ENCODE results near the gene ASZ1. TPM values are rescaled to one million over a fixed set of nuclear protein-coding genes. Genes with fewer than 3 reads are reported as not detected.
A peak's percentile ranks its signal among the peaks of the same experiment; 100 is the strongest.

The ASZ1 gene
- polyA plus RNA-seq, 5 donors: 0.80 to 1.5 (median 0.96) TPM

DNA sequence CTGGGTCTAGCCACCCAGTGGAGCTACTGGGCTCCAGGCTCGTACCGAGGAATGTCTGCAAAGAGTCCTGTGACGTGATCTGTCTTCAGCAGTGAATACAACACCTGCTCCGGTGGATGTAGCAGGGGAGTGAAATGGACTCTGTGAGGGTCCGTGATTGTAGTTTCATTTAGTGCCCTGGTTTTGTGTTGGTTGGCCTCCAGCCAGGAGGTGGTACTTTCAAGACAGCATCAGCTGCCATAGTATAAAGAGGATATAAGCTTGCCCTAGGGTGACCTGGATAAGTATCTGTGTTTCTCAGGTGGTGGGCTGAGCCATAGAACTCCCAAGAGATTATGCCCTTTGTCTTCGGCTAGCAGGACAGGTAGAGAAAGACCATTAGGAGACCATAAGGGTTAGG, 79.8 kb downstream of the ASZ1 start:
- DNase-seq: no peak

DNA sequence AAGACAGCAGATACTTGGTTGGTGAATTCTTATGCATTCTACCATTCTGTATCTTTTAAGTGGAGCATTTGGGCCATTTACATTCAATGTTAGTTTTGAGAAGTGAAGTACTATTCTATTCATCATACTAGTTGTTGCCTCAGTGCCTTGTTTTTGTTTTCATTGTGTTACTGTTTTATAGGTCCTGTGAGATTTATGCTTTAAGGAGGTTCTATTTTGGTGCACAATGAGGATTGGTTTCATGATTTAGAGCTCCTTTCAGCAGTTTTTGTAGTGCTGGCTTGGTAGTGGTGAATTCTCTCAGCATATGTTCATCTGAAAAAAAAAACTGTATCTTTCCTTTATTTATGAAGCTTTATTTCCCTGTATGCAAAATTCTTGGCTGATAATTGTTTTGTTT, 81.1 kb downstream of the ASZ1 start:
- DNase-seq: no peak

DNA sequence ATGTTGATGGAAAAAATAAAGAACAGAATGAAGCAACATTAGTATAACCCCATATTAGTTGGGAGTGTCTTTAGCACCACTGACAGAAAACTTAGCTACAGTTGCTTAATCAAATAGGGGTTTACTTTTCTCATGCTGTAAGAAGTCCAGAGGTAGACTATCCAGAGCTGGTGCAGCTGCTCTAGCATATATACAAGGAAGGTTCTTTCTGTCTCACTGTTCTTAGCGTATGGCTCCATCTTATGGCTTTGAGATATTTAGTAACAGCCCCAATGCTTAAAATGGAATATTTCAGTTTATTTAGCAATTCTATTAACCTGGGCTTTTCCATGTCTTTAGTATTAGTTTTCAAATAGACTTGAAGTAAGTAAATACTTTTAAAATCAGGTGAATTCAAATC, 89.3 kb downstream of the ASZ1 start:
- DNase-seq: no peak

DNA sequence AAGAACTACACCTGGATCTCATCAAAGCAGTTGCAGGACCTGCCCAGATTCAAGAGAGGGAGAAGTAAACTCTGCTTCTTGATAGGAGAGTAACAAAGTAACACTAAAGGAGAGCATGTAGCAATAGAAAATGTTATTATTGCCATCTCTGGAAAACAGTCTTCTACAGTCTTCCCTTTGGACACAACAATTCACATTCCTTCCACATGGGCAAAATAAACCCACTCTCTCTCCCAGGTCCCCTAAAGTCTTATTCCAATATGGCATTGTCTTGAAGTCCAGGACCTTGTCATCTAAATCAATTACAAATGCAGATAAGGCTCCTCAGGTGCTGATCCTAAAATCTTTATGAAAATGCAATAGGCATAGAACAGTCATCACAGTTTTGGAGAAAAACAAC, 94.1 kb downstream of the ASZ1 start:
- DNase-seq: no peak

DNA sequence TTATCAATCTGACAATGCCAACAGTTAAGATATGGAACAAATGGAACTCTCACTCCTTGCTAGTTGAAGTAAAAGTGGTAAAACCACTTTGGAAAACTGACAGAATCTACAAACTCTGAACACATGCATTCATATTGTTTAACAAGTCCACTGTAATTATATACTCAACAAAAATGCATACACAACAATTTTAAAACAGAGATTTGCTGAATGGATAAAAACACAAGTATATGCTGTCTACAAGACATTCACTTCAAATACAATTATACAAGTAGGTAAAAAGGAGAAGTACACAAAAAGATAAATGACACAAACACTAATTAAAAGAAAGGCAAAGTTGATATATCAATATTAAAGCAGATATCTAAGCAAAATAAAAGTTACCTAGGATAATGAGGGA, 95.3 kb downstream of the ASZ1 start:
- DNase-seq: no peak

DNA sequence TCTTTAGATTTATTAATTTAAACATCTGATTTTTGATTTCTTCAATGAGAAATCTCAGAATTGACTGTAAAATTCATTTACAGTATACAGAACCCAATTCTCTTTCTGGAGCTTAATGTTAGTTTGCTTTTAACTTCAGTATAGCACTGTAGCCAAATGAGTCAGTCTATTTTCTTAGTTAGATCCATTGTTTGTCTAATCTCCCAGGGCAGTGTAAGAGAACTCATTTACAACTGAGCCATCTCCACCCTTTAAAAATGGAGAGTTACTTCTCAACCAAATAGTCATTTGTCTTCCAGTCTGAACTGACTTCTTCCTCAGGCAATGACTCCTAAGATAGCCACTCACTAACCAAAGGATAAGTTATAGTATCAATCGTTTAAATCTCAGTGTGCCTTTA, 101.5 kb downstream of the ASZ1 start:
- no peak for DNase-seq

DNA sequence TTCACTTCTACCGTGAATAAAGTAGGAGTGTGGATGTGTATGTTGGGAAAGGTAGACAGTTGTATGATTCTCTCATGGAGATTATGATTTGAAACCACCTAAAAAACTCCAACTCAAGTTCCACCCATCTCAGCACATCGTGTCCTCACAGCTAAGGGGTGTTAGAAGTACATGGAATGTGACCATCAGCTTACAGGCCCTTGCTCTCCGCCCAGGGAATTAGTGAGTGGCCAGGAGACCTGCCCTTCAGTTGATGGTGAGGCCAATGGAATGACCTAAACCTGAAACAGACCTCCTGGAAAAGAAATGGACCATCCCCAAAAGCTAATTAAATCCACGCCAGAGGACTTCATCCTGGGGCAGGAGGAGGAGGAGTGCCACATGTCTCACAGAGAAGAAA, 102.3 kb downstream of the ASZ1 start:
- DNase-seq: no peak

DNA sequence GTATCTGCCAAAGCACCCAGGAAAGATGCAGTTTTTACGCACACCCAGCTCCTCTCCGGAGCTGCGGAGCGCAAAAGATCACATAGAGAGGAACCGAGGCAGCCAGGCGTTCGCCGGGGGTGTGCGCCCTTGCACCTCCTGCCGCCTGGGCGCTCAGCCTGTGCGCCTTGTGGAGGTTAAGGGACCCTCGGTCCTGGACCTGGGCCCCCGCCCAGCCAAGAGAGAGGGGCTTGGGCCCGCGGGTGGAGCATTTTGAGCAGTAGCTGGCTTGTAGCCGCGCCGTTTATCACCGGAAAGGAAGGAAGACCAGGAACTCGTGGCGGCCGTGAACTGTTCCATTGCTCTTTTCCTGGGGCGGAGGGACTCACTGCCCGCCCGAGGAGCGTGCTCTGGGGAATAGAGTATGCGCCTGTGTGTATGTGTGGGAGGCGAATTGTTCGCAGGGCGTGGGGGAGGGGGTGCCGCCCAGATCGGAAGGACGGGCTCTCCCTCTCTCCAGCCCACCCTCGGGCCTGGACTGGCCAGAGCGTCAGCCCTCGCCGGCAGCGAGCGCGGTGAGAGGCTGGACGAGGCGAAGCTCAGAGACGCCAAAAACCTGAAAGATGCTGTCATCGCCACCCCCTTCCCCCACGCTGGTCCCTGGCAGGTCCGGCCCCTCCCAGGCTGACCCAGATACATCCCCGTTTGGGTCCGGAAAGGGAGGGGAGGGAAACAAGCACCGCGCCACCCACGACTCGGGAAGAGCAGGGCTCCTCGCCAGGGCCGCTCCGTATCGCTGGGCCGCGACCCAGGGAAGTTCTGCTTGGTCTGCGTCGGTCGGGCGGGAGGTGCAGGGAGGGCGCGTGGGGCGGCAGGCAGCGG, 103.2 kb downstream of the ASZ1 start:
- peak; percentile 94 to 95 for DNase-seq

DNA sequence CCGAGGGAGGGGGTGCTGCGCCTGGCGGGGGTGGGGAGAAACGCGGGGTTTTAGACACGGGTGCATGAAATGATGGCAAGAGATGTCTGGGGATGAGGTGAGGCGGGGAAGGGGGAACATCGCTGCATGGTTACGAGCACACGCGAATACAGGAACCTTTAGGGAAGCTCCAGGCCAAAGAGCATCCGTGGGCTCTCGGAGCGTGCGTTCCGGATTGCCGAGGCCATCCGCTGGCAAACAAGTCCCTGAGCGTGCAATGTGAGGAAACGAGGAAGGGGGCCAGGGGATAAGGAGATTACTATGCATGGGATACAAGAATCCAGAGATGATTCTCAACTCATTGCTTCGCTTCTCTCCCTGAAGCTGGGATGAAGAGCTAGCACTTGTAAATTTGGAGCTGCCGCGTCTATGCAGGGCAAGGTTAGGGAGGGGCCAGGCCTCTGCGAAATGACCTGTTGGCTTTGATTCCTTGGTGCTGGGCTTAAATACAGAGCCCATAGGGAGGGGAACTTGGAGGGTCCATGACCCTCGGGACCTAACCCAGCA, 103.9 kb downstream of the ASZ1 start:
- DNase-seq: peak; percentile 47 to 50

DNA sequence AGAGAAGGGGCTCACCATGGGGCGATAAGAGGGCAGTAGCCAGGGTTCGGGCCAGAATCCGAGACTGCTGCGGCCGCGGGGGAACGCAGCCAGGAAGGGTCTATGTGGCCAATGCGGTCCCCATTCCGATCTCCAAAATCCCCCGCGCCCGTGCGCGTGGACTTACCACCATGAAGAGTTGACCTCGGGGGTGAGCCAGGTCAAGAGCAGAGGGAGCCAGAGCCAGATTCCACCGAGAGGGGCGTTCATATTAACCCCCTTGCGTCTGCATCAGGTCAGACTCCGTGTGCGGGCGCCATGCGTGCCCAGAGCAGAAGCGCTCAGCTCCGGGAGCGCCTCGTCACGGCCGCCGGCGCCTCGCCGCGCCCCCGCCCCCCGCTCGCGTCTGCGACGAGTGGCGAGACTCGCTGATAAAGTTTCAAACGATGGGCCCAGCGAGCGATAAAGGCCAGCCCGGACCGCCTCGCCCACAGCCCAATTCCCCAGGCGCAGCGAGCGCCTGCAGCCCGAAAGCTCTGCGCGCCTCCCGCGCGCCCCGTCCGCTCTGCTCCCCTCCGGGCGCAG, 104.5 kb downstream of the ASZ1 start, which contains the start of gene WNT2:
Gene WNT2 (minus strand): TSS at position 318 of the 564 bp plus-strand sequence. CDS start 69 bp downstream, at position 249.
- peak; percentile 56 to 70 for DNase-seq

DNA sequence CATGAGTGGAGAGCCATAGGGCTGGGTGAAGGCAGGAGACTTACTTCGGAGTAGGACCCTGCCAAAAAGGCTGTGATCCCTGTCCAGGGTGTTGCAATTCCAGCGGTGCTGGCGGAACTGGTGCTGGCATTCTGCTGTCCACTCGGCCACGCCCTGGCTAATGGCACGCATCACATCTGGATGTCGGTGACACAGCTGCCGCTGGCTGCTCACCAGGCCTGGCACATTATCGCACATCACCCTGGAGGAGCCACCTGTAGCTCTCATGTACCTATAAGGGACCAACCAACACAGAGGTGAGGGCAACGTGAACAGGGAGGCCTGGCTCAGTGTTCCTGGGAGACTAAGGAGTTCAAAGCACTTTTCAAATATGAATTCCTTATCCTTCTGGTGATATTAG, 106.8 kb downstream of the ASZ1 start:
- peak in 1 of 2 donors; percentile 6 for DNase-seq

DNA sequence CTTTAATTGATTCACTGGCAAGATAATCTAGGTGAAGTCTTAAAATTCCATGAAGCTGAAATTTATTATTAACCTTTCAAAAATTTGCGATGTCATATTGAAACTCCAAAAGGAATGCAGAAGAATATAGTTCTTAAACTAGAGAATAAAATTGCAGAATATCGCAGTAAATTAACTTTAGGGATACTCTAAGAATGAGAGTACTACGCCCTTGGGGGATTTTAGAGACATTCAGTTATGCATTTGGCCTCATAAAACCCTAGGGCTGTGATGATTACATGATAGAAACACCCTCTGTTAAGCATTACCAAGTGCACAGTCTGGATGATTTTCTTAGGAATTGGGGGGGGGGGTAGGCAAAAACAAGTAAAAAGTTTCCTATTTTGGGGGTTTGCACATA, 108.1 kb downstream of the ASZ1 start:
- no peak for DNase-seq

DNA sequence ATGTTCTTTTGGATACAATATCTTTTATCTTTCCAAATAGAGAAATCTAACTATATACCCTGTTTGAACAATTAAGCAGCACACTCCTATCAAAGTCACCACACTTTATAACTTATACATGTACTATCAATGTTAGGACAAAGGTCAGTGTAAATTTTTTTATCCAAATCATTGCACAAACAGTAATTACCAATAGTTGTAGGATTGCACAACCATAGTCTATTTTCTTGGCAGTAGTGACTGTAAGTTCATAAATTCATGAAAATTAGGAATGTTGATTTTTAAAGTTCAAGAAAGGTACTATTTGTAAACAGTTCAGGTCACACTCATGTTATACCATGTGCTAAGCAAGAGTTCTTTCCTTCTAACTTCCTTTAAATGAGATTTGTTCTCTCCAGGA, 113.7 kb downstream of the ASZ1 start:
- DNase-seq: peak; percentile 77 to 83

Other genes with a start within 250 kb of the ASZ1 start
- gene WNT2, start 104.4 kb downstream of the ASZ1 start, polyA plus RNA-seq (ENCODE audit: insufficient read depth in 1 of 5, insufficient read length in 5 of 5, low replicate concordance in 1 of 5): 100 to 1,000 TPM; 138 to 163 (median 140) TPM
- 10 to 100 TPM; 24.8 to 41.6 (median 35.0) TPM for gene CFTR, start 52.5 kb upstream of the ASZ1 start, polyA plus RNA-seq (ENCODE audit: insufficient read depth in 1 of 5, insufficient read length in 5 of 5, low replicate concordance in 1 of 5)

All from right lung (tissue), 5 donors.